ENCODE measurements around the gene RBM38. TPM values are rescaled to one million over a fixed set of nuclear protein-coding genes. Genes with fewer than 3 reads are reported as not detected.

RBM38 gene
- total RNA-seq, 1 experiment from 2014 or later, result 52.7 TPM

DNA sequence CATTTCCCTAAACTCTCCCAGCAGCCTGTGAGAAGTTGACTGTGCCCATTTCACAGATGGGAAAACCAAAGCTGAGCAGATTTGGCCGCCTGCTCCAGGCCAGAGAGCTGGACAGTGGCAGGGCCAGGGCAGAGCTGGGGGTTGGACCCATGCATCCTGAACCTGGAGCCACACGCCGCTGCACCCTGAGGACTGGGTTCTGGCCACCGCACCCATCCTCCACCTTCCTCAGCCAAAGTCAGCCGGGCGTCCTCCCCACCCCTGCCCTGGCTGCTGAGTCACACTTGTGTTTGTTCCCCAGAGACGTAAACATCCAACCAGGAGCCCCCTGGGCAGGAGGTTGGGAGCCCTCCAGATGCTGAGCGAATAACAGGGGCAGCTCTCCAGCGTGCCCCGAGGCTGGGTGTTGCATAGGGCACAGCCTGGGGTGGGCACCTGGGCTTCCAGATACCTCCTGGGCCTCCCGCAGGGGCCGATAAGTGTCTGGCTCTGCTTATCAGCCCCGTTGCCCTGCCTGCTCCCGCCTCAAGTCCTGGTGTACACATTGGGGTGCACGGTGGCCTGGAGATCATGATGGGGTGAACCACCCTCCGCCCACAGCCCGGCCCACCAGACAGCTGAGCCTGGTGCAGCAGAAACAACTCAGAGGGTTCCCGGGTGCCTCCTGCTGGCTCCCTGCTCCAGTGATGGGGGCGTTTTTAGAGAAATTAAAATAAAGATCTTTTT lies 23.8 kb downstream of the RBM38 start:
- BruUV-seq (replicated peaks), result no TSS peak
- TF ChIP-seq, protein P1, sequence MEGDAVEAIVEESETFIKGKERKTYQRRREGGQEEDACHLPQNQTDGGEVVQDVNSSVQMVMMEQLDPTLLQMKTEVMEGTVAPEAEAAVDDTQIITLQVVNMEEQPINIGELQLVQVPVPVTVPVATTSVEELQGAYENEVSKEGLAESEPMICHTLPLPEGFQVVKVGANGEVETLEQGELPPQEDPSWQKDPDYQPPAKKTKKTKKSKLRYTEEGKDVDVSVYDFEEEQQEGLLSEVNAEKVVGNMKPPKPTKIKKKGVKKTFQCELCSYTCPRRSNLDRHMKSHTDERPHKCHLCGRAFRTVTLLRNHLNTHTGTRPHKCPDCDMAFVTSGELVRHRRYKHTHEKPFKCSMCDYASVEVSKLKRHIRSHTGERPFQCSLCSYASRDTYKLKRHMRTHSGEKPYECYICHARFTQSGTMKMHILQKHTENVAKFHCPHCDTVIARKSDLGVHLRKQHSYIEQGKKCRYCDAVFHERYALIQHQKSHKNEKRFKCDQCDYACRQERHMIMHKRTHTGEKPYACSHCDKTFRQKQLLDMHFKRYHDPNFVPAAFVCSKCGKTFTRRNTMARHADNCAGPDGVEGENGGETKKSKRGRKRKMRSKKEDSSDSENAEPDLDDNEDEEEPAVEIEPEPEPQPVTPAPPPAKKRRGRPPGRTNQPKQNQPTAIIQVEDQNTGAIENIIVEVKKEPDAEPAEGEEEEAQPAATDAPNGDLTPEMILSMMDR (conservative IDR thresholded peaks at IDR 0.05; ENCODE audit: low read depth, low read length), result no peak
- no peak for TF ChIP-seq EZH2 (IDR thresholded peaks at IDR 0.05; ENCODE audit: borderline replicate concordance, low read depth, low read length, poor library complexity, severe bottlenecking)
- no peak for DNase-seq (ENCODE audit: low spot score)
- H3K27me3 ChIP-seq (replicated peaks; ENCODE audit: insufficient read depth, low read depth, low read length, poor library complexity), result no peaks in the 10 kb centered on the region
- no peaks in the 10 kb centered on the region for H3K36me3 ChIP-seq (ENCODE audit: insufficient read depth, low read length, poor library complexity, severe bottlenecking)
- no peaks in the 10 kb centered on the region for H3K4me1 ChIP-seq (ENCODE audit: insufficient read depth, low read length, poor library complexity, severe bottlenecking)
- H3K9me3 ChIP-seq (ENCODE audit: low read depth, low read length, poor library complexity, severe bottlenecking), result no peaks in the 10 kb centered on the region
- intact Hi-C loops (cut with micrococcal nuclease; ENCODE audit: unreplicated experiment), result no loop called here
- ChIA-PET POLR2A (ENCODE audit: low non-redundant PET) (no interaction called here), CTCF (no interaction called here)
- no peak overlapping the region for H3K27ac ChIP-seq (ENCODE audit: low read depth, low read length, poor library complexity, severe bottlenecking)
- no peak overlapping the region for H3K4me3 ChIP-seq (ENCODE audit: low read depth, low read length, poor library complexity, severe bottlenecking)

DNA sequence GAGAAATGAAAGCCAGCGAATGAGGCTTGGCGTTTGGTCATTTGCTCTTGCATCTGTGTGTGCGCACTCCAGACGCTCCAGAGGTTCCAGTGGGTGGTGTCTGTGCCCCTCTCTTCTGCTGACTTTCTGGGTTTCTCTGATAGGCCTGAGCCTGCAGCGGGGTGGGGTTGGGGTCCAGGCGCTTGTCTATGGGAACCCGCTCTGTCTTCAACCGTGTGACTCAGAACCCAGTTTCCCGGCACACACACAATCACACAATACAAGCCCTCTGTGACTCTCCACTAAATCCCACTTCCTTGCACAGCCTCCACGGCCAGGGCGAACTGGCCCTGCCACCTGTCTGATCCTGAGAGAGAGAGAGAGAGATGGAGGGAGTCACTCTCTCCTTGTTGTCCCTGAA lies 24.6 kb downstream of the RBM38 start:
- CTCF ChIA-PET, result no interaction called here
- POLR2A ChIA-PET (ENCODE audit: low non-redundant PET), result no interaction called here
- H3K36me3 ChIP-seq (ENCODE audit: insufficient read depth, low read length, poor library complexity, severe bottlenecking), result no peaks in the 10 kb centered on the region
- no TSS peak for BruUV-seq (replicated peaks)
- intact Hi-C loops (cut with micrococcal nuclease; ENCODE audit: unreplicated experiment), result no loop called here
- no peaks in the 10 kb centered on the region for H3K9me3 ChIP-seq (ENCODE audit: low read depth, low read length, poor library complexity, severe bottlenecking)
- no peak for DNase-seq (ENCODE audit: low spot score)
- no peak overlapping the region for H3K4me3 ChIP-seq (ENCODE audit: low read depth, low read length, poor library complexity, severe bottlenecking)
- no peaks in the 10 kb centered on the region for H3K4me1 ChIP-seq (ENCODE audit: insufficient read depth, low read length, poor library complexity, severe bottlenecking)
- TF ChIP-seq, protein P1 (conservative IDR thresholded peaks at IDR 0.05; ENCODE audit: low read depth, low read length), result no peak
- TF ChIP-seq EZH2 (IDR thresholded peaks at IDR 0.05; ENCODE audit: borderline replicate concordance, low read depth, low read length, poor library complexity, severe bottlenecking), result no peak
- no peak overlapping the region for H3K27ac ChIP-seq (ENCODE audit: low read depth, low read length, poor library complexity, severe bottlenecking)
- H3K27me3 ChIP-seq (replicated peaks; ENCODE audit: insufficient read depth, low read depth, low read length, poor library complexity), result no peaks in the 10 kb centered on the region

DNA sequence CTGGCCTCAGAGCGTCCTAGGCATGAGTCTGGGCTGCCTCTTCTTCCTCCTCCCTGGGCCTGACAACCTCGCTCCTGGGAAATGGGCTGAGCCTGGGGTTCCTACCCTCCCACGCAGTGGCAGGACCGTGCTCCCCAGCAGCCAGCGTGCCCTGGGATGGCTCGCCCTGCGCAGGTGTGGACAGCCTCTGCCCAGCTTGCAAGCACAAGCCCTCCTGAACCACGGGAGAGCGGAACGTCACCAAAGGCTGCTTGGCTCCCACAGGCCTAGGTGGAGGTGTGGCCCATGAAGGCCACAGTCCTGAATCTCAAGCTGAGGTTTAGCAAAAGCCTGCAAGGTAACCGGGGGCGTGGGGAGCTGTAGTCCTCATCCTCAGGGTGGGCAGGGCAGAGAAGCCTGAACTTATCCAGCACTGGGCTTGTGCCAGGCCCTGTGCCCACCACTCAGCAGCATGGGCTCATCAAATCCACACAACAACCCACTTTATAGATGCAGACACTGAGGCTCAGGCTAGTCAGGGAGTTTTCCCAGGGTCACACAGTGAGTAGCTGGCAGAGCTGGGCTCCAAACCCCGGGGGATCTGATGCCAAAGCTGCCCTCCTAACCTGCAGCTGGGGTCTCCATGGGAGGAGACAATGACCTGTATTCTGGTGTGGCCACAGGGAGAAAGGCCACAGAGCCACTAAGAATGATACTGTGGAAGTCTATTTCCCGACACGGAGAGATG lies 25.3 kb downstream of the RBM38 start:
- POLR2A ChIA-PET (ENCODE audit: low non-redundant PET), result no interaction called here

More for the DNA sequence above, 25.3 kb downstream of the RBM38 start:
- Histone ChIP-seq H3K27me3 (replicated peaks; ENCODE audit: insufficient read depth, low read depth, low read length, poor library complexity) (no peaks in the 10 kb centered on the region), H3K27ac (ENCODE audit: low read depth, low read length, poor library complexity, severe bottlenecking) (no peak overlapping the region), H3K36me3 (ENCODE audit: insufficient read depth, low read length, poor library complexity, severe bottlenecking) (no peaks in the 10 kb centered on the region), H3K9me3 (ENCODE audit: low read depth, low read length, poor library complexity, severe bottlenecking) (no peaks in the 10 kb centered on the region), H3K4me3 (ENCODE audit: low read depth, low read length, poor library complexity, severe bottlenecking) (no peak overlapping the region), H3K4me1 (ENCODE audit: insufficient read depth, low read length, poor library complexity, severe bottlenecking) (no peaks in the 10 kb centered on the region)
- no TSS peak for BruUV-seq (replicated peaks)
- CTCF ChIA-PET, result no interaction called here
- TF ChIP-seq EZH2 (IDR thresholded peaks at IDR 0.05; ENCODE audit: borderline replicate concordance, low read depth, low read length, poor library complexity, severe bottlenecking), result no peak
- TF ChIP-seq, protein P1 (conservative IDR thresholded peaks at IDR 0.05; ENCODE audit: low read depth, low read length), result no peak
- intact Hi-C loops (cut with micrococcal nuclease; ENCODE audit: unreplicated experiment), result no loop called here
- no peak for DNase-seq (ENCODE audit: low spot score)

Measured in A673 (cell line).